ENCODE measurements around the gene UNC5C.

GRCh38 chr4:95362066-95362465 lies 186.7 kb downstream of the UNC5C start:
- no peak for TF ChIP-seq CTCF (IDR thresholded peaks at IDR 0.05)
- no peak for TF ChIP-seq EZH2 (IDR thresholded peaks at IDR 0.05)
- TF ChIP-seq EZH2phosphoT487 (IDR thresholded peaks at IDR 0.05): no peak

All from neural progenitor cell (in vitro differentiated cells).